Measurements from ENCODE around the gene RASA1. TPM values are rescaled to one million over a fixed set of nuclear protein-coding genes. Genes with fewer than 3 reads are reported as not detected.
"Not testable (repeated sequence)": the region's sequence is repeated elsewhere in the genome, so short reads cannot be mapped to it uniquely, and the experiment has no call there.

The RASA1 gene
- total RNA-seq, 1 donor from 2014 or later, result 20.6 TPM

DNA sequence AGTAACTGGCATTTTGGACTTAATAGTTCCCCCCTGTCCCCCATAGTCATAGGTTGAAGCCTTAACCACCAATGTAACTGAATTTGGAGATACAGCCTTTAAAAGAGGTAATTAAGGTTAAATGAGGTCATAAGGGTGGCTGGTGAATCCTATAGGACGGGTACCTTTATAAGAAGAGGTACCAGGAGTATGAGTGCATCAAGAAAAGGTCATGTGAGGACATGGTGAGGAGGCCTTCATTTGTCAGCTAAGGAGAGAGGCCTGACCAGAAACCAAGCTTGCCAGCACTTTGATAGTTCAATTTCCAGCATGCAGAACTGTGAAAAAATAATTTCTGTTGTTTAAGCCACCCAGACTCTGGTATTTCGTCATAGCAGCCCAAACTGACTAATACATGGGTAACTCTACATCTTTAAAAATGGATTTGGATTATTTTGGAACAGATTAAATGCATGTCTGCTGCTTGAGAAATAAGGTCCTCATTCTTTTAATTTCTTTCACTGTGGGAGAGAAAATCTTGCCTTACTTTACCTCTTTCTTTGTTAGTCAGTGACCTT is 9.7 kb downstream of the RASA1 start:
- no peak for DNase-seq
- ATAC-seq, result no peak
- intact Hi-C loops (cut with micrococcal nuclease), result no loop called here

DNA sequence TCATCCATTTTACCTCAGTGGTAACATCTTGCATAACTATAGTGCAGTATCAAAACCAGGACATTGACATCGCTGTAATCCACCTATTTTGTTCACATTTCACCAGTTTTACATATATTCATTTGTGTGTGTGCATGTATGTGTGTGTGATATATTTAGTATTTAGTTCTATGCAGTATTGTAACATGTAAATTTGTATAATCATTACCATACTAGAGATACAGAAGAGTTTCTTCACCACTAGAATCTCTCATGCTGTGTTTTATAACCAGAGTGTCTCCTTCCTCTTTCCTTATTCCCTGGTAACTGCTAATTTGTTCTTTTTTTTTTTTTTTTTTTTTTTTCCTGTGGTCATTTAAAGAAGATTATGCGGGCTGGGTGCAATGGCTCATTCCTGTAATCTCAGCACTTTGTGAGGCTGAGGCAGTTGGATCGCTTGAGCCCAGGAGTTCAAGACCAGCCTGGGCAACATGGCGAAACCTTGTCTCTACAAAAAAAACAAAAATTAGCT is 11.0 kb downstream of the RASA1 start:
- intact Hi-C loops (cut with micrococcal nuclease), result no loop called here
- DNase-seq, result no peak
- no peak for ATAC-seq

DNA sequence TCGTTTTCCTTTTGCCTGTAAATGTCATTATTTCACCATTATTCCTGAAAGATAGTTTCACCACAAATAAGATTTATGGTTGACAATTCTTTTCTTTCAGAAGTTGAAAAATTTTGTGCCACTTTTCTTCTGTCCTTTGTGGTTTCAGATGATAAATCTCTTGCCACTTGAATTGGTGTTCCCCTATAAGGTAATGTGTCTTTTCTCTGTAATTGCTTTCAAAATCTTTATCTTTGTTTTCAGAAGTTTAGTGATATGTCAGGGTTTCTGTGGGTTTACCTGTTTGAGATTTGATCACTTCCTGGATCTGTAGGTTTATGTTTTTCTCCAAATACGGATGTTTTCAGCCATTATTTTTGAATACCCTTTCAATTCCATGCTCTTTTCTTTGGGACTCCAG is 14.6 kb downstream of the RASA1 start:
- no peak for ATAC-seq
- intact Hi-C loops (cut with micrococcal nuclease), result no loop called here
- no peak for DNase-seq

DNA sequence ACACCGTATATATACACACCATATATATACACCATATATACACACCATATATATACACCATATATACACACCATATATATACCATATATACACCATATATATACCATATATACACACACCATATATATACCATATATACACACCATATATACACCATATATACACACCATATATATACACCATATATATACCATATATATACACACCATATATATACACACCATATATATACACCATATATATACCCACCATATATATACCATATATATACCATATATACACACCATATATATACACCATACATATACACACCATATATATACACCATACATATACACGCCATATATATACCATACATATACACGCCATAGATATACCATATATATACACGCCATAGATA is 19.6 kb downstream of the RASA1 start:
- ATAC-seq; intact Hi-C loops (cut with micrococcal nuclease): not testable (repeated sequence)

DNA sequence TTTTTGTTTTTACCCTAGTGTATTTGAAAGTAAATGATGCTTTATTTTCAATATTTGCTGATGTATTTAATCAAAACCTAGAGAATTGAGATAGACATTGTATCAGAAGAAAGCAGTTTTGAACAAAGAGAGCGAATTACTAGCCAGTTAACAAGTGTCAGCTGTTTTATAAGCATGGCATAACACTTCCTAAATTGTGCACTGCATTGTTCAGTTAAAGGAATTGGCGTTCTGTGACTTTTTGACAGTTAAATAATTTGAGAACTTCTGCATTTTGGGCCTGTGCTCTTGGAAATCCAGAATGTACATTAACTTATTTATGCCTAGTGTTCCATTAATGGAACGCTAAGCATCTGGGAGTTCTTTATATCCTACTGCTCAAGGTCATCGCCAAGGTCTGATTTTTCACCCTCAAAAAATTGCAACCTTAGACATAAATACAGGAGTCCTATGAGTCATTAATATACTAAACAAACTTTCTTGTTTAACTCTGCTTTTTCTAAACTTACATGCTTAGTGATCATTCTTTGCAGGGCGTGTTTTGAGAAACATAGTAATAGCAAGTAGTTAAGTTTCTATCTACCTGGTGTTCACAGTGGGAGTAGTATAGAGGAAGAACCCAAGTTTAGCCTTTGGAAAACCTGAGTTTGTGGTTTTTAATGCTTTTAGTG is 31.1 kb downstream of the RASA1 start:
- DNase-seq (no peak), ATAC-seq (peak; percentile 45)
- intact Hi-C loops (cut with micrococcal nuclease), result no loop called here

More for the DNA sequence above, 19.6 kb downstream of the RASA1 start:
- DNase-seq, result not testable (repeated sequence)

DNA sequence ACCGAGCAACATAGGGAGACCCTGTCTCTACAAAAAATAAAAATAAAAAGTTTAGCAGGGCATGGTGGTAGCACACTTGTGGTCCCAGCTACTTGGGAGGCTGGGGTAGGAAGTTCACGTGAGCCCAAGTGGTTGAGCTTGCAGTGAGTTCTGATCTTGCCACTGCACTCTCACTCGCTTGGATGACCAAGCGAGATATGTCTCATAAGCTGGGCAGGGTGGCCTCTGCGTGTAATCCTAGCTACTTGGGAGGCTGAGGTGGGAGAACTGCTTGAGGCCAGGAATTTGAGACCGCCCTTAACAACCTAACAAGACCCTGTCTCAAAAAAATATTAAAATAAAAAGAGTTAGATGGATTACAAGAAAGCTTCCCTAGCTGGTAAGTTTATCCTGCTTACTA is 32.5 kb downstream of the RASA1 start:
- ATAC-seq (no peak), DNase-seq (no peak)
- intact Hi-C loops (cut with micrococcal nuclease), result no loop called here

DNA sequence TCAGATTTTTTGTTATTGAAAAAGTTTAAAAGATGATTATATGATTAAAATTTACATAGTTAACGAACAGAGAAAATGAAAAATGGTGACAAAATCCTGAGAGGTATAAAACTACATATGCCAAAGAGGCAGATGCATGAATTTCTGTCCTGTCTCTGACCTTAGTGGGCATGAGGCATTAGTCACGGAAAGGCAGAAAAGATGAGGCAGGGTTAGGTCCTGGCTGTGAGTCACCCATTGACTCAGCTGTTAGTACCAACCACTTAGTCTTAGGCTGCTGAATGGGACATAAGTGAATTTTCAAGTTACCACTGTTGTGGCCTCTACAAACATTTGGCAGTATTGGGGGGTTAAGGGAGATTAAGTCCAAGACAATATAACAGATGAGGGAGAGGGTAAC is 33.1 kb downstream of the RASA1 start:
- DNase-seq, result no peak
- intact Hi-C loops (cut with micrococcal nuclease), result no loop called here
- peak; percentile 24 for ATAC-seq

DNA sequence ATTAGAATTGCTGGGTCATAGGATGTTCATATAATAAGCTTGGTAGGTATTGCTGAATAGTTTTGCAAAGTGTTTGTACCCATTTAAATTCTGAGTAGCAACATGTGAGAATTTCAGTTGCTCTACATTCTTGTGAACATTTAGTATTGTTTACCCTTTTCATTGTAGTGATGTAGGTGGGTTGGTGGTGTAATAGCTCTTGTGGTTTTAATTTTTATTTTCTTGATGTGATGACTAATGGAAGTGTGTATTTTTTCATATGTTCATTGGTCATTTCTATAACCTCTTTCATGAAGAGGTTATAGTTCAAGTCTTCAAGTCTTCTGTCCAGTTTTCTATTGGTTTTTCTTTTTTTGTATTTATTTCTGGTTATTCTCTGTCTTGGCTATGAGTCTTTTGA is 34.4 kb downstream of the RASA1 start:
- no peak for ATAC-seq
- intact Hi-C loops (cut with micrococcal nuclease), result no loop called here
- no peak for DNase-seq

DNA sequence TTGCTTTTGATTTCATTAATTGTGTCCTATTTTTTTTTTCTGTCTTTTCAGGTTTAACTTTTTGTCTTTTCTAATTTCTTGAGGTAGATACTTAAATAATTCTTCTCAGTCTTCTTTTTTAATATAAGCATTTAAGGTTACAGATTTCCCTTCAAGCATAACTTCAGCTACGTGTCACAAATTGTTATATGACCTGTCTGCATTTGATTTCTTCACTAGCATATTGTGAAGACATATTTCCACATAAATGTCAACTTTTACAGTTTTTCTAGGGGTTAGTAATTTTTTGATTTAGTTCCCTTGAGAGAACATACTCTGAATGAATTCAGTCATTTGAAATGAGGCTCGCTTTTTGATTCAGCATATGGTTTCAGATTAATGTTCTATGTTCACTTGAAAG is 35.6 kb downstream of the RASA1 start:
- ATAC-seq (no peak), DNase-seq (no peak)
- intact Hi-C loops (cut with micrococcal nuclease), result no loop called here

DNA sequence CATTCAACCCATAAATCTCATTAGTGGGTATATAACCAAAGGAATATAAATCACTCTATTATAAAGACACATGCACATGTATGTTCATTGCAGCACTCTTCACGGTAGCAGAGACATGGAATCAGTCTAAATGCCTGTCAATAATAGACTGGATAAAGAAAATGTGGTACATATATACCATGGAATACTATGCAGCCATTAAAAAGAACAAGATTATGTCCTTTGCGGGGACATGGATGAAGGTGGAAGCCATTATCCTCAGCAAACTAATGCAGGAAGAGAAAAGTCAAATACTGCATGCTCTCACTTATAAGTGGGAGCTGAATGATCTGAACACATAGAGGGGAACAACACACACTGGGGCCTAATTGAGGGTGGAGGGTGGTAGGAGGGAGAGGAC is 38.4 kb downstream of the RASA1 start:
- ATAC-seq; DNase-seq; intact Hi-C loops (cut with micrococcal nuclease): not testable (repeated sequence)

DNA sequence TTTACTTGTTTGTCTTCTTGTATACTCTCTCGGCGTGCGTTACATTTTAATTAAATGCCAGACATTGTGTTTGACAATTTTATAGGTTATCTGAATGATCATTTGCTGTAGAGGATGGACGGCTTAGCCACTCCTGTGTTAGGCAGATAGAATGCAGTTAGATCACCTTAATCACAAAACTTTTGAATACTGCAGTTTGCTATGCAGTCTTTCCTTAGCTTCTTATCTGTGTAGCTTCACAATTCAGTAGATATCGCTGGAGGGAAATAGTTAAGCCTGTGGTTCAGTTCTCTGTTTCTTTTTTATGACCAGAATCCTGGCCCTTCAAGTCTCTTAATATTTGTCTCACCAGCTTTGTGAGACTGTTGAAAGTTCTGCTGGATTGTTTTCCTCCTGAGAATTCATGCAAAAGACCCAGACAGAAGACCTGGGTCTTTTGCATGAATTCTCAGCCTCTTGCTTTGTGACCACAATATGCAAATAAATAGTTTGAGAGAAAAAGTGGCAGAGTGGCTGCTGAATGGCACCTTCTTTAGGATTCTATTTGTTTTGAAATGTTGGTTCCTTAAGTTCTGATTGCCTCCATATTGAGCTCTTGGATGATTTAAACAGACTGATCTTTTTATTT is 40.2 kb downstream of the RASA1 start:
- DNase-seq, result no peak
- intact Hi-C loops (cut with micrococcal nuclease), result no loop called here
- no peak for ATAC-seq

DNA sequence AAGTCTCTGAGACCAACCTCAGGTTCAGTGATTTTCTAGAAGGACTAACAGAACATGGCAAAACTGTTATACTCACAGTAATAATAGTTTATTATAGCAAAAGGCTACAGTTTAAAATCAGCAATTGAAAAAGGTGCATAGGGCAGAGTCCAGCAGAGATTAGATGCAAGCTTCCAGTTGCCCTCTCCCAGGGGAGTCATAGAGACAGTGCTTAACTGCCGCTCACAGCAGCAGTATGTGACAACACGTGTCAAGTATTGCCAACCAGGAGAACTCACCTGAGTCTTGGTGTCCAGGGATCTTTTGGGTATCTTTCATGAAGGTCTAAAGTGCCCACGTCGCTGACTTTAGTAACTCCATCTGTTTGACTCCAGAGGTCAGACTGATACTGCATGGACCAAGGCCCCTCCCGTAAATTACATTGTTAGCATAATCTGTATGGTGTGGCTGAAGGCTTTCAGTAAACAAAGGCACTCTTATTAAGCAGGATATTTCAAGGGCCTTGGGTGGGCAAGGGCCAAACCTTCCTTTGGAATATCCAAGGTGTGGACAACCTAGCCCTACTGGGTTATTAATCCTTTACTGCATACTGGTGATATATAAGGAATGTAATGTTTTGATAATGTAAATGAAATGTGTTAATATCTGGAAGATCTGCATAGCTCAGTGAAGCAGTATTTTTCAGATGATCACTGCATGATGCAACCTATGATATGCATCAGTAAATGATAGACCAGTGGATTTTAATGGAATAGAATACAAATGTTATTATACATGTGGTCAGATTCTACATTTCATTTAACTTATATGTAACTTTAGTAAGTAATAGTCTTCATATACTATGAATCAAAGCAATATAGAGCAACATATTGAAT is 44.0 kb downstream of the RASA1 start:
- DNase-seq (no peak), ATAC-seq (no peak)
- intact Hi-C loops (cut with micrococcal nuclease), result no loop called here

DNA sequence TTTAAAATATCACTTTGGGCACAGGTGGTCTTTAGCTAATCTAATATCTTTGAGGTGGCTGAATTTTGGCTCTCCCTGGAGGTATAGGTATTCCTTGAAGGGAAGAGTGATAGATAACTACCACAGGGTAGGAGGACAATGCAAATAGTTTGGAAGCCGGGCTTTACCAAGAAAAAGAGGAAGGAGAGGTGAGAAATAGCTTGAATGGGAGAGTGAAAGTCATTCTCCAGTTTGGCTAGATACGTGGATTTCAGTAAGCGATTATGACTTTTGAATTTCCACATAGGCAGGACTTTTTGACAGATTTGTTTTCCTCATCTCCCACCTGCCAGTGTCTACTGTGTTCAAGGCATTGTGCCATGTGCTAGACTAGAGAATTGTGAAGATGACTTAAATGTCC is 45.5 kb downstream of the RASA1 start:
- no peak for DNase-seq
- no peak for ATAC-seq
- intact Hi-C loops (cut with micrococcal nuclease), result no loop called here

DNA sequence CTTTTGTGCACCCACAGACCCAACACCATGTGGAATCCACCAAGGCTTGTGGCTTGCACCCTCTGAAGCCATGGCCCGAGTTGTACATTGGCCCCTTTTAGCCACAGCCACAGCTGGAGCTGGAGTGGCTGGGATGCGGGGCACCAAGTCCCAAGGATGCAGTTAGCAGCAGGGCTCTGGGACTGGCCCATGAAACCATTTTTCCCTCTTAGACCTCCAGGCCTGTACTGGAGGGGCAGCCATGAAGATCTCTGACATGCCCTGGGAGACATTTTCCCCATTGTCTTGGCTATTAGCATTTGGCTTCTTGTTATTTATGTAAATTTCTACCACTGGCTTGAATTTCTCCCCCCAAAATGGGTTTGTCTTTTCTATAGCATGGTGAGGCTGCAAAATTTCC is 51.8 kb downstream of the RASA1 start:
- ATAC-seq (no peak), DNase-seq (no peak)
- intact Hi-C loops (cut with micrococcal nuclease), result no loop called here

DNA sequence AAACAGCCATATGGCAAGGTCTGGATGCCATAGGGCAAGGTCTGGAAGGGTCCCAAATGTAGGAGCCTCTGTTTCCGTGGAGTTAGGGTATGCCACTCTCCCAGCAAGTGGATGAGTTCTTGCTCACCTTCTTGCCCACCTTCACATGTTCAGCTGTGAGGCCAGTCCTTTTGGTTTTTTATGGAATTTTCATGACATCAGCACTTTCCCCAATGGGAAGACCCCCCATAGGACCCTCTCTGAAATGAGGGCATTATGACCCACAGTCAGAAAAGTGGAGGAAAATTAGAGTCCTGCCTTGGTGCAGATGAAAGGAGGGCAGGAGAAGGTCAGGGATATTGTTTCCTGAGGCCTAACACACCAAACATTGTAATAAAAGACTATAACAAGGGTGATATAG is 53.9 kb downstream of the RASA1 start:
- DNase-seq (no peak), ATAC-seq (no peak)
- intact Hi-C loops (cut with micrococcal nuclease), result no loop called here

DNA sequence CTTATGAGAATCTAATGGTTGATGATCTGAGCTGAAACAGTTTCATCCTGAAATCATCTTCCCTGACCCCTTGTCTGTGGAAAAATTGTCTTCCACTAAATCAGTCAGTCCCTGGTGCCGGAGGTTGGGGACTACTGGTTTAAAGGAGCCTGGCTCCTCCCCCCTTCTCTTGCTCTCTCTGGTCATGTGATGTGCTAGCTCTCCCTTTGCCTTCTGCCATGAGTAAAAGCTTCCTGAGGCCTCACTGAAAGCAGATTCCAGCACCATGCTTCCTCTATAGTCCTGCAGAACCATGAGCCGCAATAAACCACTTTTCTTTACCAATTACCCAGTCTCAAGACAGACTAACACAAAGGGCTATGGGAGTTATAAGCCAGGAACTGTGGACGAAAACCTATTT is 54.7 kb downstream of the RASA1 start:
- intact Hi-C loops (cut with micrococcal nuclease), result no loop called here
- no peak for ATAC-seq
- DNase-seq, result no peak

DNA sequence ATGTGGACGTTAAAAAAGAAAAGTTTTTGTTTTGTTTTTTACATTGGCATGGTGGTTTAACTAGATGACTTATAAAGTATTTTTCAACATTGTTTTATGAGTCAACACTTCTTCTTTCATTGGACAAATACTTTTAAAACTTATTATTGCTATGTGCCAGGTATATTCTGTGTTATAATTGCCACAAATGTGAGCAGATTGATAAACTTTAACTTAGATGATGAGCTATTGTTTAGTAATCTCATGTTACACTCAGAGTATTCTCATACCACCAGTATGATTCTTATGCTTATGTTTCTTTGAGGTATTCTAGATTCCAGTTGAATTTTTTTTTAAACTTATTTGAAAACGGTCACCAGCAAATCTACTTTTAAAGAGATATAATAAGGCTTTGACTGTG is 60.3 kb downstream of the RASA1 start:
- intact Hi-C loops (cut with micrococcal nuclease), result no loop called here
- DNase-seq, result no peak
- ATAC-seq, result no peak

DNA sequence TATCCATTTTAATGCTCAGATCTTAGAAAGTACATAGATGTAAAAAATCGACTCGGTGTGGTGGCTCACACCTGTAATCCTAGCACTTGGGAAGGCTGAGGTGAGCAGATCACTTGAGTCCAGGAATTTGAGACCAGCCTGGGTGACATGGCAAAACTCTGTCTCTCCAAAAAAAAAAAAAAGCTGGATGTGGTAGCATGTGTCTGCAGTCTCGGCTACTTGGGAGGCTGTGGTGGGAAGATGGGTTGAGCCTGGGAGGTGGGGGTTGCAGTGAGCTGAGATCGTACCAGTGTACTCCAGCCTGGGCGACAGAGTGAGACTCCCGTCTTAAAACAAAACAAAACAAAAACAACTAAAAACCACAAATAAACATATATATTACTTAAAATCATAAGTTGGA is 61.4 kb downstream of the RASA1 start:
- DNase-seq, result no peak
- intact Hi-C loops (cut with micrococcal nuclease), result no loop called here
- ATAC-seq, result no peak

DNA sequence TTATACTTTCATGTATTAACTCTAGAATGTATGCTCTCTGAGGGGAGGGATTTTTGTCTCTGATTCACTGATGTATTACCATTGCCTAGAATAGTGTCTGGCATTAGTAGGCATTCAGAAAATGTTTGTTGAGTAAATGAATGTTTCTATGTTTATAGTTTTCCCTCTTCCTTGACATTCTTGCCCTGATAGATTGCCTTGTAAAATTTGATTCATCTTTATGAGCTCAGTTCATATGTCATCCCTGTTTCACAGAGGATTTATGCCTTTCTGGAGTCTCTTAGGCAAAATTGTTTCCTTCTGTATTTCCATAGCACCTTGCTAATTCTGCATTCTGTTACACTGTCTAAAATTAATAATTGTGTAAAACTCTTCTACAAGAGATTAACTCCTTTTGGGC is 72.3 kb downstream of the RASA1 start:
- DNase-seq (no peak), ATAC-seq (no peak)
- intact Hi-C loops (cut with micrococcal nuclease), result no loop called here

DNA sequence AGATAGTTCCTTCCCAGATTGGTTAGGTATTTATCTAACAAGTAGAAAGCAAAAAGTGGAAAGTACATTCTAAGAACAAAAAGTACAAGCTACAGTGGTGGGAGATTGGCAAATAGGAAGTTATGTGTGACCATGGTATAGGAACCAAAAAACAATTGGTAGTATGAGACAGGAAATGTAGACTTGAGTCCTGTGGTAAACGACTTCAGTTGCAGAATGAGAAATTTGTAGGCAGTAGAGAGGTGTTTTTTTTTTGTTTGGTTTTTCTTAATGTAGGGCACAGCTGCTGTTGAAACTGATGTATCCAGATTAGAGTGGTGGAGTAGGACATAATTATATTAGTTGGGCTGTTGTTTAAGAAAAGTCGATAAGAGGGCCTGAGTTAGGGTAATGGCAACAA is 73.0 kb downstream of the RASA1 start:
- ATAC-seq (peak; percentile 37), DNase-seq (no peak)
- intact Hi-C loops (cut with micrococcal nuclease), result no loop called here
